ENCODE data around the gene GCAT. TPM values are rescaled to one million over a fixed set of nuclear protein-coding genes. Genes with fewer than 3 reads are reported as not detected.

GCAT gene
- total RNA-seq (2014; rRNA removed; shearing (Covaris generic)), result 23.5 and 29.6 TPM in 2 replicates

DNA sequence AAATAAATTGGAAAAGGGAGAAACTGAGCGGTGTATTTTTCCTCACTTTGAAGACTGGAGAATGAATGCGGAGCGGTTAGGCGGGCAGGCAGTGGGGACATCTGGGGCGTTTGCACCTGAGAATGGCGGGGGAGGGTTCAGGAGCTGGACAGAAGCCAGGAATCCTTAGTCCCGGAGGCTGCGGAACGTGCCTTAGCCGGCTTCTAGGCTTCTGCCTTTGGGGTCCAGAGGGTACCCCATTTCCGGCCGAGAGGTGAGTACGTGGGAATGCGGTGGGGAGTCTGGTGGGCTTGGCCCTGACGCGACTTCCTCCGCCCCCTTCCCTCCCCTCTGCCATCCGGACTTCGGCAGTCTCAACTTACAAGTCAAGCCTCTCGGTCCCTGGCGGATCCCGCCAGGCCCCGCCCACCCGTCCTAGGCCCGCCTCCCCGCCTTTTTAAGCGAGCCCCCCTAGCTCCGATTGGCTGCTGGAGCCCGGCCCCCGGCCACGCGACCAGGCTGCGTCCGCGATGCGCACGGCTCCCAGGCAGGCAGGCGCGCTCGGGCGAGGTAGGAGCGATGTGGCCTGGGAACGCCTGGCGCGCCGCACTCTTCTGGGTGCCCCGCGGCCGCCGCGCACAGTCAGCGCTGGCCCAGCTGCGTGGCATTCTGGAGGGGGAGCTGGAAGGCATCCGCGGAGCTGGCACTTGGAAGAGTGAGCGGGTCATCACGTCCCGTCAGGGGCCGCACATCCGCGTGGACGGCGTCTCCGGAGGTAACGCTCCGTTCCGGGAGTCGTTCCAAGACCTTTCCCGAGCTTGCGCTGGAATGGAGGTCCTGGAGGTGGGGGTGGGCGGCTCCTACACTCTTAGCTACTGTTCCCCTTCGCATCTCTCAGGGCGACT, at the start of gene GCAT:
Gene GCAT, plus strand, starts transcription at position 525 of the 884 bp plus-strand sequence. Its CDS starts 34 bp downstream, at position 559.
- peak; percentile 88 for DNase-seq (ENCODE audit: low spot score)

DNA sequence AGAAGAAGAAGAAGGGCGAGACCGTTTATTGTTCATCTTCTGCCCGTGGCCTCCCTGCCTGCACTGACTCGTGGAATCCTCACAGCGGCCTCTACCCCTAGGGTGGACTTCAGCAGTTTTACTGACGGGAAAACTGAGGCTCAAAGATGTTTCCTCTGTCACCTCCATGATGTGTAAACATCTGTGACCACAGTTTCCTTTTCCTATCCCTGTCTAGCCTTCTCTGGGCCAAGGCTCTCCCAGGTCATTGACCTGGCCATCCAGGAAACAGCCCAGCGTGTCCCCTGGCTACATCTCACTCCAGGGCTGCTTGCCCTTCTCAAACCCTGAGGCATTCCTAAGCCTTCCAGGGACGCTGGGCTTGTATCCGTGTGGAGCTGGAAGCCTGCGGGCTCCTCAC, 49.0 kb upstream of the GCAT start:
- DNase-seq (ENCODE audit: low spot score), result no peak

DNA sequence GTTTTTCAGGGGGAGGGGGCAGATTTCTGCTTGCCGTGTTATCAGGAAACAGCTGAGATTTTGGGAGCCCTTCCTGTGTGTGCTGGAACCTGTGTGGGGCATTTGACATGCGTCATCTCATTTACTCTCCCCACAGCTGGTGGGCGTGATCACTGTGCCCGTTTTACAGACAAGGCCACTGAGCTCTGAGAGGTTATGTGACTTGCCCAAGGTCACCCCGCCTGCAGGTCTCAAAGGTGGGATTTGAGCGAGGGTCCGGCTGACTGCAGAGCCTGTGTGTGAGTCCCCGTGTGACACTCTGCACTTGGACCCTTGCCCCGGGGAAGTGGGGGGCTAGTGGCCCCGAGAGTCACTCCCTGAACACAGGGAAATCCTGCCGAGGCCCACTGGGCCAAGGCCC, 48.5 kb upstream of the GCAT start:
- no peak for DNase-seq (ENCODE audit: low spot score)

DNA sequence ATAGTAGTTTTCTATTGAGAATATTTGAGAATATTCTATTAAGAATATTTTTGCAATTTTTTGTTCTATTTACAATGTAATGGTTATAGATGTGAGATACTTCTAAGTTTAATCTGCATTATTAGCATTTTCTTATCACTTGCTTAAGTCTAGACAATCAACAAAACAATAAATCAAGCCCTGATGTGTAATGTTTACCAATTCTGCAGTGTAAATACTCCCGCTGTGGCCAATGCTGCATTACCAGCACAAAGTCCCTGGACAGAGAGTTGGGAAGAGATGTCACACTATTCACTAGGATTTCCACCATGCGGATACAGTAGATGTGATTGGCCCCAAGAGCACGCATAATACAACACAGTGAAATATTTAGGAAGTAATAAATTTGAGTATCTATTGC, 47.6 kb upstream of the GCAT start:
- no peak for DNase-seq (ENCODE audit: low spot score)

DNA sequence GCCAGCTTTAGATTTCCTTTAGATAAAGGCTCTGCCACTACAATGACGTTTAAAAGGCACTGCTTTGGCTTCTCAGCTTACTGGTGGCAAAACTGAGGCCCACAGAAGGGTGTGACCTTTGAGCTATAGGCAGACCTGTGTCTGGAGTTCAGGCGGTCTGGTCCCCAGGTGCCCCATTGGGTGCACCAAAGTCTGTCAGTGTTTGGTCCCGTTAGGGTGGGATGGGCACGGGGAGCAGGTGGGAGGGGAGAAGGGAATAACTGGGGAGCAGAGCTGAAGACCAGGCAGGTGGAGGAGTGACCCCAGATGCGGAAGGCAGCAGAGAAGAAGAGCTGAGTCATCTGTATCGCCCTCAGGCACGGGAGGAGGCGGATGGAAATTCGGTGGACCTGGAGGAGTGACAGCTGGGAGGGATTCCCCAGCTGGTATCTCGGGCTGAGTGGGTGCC, 45.3 kb upstream of the GCAT start:
- no peak for DNase-seq (ENCODE audit: low spot score)

DNA sequence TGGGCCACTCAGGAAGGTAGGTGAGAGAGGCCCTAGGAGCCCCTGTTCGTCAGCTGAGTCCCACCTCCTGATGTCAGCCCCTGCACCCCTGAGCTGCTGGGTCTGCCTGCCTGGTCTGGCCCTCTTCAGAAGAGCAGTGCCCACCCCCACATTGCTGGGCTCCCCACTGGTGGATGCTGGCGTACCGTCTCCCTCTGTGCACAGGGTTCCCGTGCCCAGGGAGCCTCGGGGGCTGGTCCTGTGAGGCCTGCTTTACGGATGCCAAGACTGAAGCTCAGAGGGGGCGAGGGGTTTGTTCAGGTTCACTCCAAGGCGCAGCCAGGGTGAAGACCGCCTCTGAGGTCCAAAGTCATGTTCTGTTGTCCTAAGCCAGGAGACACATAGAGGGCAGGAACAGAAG, 44.7 kb upstream of the GCAT start:
- DNase-seq (ENCODE audit: low spot score), result no peak

DNA sequence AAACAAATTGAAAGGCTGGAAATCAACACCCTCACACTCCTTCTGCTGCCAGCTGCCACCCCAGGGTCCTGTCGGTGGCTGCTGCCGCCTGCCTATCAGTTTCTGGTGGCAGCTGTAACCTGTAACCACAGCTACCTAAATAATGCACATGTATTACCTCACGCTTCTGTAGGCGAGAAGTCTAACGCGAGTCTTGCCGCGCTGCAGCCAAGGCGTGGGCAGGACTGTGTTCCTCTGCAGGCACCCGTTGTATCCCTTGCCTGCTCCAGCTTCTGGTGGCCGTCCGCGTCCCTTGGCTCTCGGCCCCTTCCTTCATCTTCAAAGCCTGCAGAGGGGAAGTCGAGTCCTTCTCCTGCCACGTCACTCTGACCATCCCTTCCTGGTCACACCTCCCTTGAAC, 44.1 kb upstream of the GCAT start:
- no peak for DNase-seq (ENCODE audit: low spot score)

DNA sequence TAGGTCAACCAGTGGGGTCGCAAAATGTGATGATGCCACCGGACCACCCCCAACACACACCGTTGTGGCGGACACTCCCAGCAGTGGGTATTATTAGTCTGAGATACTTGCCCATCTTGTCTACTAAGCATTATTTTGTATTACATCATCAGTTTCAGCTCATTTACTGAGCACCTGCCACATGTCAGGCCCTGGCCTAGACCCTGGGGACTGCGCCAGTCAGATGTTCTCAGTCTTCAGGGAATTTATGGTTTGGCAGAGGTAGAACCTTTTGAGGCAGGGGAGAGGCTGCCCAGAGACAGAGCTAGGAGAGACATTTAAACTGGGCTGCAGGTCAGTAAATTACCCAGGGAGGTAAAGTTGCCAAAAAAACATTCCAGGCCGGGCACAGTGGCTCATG, 43.1 kb upstream of the GCAT start:
- DNase-seq (ENCODE audit: low spot score), result no peak

DNA sequence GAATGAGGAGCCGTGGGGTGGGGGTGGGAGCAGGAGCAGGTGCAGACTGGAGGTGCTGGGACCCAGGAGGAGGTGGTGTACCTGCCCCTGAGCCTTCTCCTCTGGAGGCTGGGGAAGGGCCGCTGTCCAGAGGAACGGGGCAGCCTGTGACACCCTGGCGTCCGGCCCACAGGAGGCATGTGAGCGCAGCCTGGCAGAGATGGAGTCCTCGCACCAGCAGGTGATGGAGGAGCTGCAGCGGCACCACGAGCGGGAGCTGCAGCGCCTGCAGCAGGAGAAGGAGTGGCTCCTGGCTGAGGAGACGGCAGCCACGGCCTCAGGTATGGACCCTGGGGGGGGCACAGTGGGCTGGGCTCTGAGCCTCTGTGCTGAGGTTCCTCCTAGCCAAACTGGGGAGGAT, 42.2 kb upstream of the GCAT start:
- no peak for DNase-seq (ENCODE audit: low spot score)

DNA sequence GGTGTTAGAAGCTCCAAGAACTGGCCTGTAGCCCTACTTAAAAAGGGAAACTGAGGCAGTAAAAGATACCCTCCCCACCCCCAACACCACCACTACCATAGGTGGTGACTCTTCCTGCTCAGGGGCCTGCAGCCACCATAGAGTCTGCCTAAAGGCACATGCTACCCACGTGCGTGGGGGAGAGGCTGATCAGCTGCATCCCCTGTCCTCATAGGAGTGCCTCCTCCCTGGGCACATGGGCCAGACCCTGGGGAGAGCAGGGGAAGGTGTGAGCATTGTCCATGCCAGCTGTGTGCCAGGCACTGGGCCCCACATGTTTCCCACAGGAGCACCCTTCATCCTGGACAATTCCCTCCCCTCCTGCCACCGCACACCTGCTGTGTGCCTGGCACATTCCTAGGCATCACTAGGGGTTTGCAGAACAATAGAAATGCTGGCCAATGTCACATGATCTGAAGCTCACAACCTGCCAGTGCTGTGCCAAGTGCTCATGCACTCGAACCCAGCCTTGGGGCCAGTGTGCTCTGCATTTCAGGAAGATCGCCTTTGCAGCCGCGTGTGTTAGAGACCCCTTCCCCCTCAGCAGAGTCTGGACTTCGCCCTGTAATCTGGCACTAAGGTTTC, 41.7 kb upstream of the GCAT start:
- DNase-seq (ENCODE audit: low spot score), result no peak

DNA sequence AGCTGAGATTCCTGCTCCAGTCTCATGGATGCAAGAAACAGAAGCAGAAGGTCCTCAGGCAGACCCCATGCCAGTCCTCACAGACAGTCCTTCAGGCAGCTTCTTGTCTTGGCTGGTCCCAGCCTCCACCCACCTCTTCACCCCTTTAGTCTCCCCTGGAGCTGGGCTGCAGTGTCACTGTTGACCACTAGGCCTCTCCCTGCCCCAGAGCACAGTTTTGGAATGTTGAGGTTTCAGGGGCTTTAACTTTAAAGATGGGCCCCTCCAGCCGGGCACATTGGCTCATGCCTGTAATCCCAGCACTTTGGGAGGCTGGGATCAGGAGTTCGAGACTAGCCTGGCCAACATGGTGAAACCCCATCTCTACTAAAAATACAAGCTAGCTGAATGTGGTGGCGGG, 39.5 kb upstream of the GCAT start:
- no peak for DNase-seq (ENCODE audit: low spot score)

DNA sequence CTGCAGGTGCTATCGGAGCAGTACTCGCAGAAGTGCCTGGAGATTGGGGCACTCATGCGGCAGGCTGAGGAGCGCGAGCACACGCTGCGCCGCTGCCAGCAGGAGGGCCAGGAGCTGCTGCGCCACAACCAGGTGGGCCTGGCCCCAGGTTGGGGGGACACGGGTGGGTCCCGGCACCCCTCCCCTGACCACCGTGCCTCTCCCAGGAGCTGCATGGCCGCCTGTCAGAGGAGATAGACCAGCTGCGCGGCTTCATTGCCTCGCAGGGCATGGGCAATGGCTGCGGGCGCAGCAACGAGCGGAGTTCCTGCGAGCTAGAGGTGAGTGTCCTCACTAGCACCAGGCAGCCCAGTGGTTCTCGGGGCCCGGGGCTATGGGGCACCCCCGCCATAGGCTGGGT, 38.7 kb upstream of the GCAT start:
- no peak for DNase-seq (ENCODE audit: low spot score)

DNA sequence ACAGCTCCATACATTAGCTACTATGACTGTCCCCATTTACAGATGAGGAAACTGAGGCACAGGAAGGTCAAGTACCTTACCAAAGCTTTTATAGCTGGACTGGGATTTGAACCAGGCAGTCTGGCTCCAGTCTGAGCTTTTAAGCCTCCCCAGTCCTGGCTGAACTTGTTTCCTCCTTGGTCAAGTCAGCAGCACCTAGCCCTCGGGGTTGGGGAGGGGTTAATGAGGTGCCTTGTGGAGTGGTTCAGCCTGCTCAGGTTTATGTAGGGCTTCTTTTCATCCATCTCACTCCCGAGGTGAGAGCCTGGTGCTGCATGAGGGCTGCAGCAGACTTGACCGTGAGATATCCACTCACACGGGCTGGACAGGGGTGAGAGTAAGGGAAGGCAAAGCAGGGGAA, 36.7 kb upstream of the GCAT start:
- no peak for DNase-seq (ENCODE audit: low spot score)

DNA sequence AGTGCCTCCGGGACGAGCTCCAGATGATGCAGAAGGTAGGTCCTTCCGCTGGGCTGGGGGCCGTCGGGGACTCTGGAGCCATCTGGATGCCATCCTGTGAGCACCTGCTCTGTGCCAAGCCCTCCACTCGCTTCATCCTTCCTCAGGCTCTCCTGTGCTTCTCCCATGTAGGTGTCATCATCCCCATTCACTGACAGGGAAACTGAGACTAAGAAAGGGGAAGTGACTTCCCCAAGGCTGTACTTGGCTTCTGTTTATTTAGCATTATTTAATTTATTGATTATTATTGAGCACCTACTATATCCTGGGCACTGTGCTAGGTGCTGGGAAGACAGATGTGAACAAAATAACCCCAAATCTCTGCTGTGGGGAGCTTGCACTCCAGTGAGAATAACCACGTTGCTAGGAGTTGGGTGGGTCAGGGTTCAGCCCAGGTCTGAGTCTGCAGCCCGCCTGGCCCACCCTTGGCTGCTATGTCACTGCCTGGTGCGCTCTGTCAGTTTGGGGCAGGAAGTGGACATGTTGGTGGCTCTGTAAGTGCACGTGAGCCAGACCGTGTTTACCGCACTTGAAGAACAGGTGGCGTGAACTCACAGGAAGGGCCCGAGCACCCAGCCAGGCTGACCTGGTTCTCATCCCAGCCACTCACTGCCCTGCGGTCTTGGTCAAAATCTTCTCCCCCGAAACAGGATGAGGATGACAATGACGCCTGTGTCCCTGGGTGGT, 35.9 kb upstream of the GCAT start:
- DNase-seq (ENCODE audit: low spot score), result no peak

DNA sequence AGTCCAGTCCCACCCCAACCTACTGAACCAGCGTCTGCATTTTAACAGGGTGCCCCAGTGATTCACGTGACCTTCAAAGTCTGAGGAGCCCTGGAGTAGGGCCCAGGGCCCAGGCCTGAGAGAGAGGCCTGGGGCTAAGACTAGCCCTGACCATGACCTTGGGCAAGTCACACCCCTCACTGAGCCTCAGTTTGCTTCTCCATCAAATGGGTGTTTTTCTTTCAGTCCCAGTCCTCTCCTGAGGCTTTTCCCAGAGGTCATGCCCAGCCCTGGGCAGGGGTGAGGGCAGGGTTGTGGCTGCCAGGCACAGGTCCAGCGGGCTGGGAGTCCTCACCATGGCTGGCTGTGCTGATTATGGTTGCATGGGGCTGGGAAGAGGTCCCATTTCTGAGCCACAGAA, 33.0 kb upstream of the GCAT start:
- DNase-seq (ENCODE audit: low spot score), result no peak

DNA sequence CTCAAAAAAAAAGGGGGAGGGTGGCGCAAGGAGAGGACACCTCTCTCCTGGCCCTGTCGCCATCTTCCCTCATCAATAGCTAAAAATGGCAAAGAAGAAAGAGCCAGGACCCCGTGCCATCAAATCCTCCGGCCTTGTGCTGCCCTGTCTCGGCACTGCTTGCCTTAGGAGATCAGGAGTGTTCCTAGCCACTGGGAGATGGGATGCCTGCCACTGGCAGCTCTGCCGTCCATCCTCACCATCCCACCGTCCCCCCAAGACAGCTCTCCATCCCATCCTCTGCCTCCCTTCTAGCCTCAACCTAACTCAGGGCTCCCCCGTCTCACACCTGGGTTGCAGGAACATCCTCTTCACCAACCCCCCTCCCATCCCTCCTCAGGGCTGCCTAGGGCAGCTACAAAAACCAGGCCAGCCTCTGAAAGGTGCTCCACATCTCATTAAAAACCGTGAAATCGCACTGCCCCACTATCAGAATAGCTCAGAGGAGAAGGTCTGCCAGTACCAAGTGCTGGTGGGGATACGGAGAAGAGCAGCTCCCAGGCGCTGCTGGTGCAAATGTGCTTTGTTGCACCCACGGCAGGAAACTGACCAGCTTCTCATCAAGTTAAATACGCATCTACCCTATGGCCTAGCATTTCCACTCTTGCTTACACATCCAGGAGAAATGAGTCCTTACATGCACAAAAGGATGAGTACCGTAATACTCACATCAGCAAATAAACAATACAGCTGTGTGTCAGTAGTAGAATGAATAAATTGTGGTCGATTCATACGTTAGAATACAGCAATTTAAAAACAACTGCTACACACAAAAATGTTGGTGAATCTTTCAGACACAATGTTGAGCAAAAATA, 31.7 kb upstream of the GCAT start:
- DNase-seq (ENCODE audit: low spot score), result no peak

DNA sequence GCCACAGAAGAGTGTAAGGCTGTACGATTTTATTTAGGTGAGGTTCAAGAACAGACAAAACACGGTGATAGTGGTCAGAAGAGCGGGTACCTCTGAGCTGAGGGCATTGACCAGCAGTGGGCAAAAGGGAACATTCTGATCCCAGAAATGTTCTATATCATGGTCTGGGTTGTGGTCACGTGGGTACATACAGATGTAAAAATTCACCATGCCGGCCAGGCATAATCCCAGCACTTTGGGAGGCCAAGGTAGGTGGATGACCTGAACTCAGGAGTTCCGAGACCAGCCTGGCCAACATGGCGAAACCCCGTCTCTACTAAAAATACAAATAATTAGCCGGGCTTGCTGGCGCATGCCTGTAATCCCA, 31.1 kb upstream of the GCAT start:
- no peak for DNase-seq (ENCODE audit: low spot score)

DNA sequence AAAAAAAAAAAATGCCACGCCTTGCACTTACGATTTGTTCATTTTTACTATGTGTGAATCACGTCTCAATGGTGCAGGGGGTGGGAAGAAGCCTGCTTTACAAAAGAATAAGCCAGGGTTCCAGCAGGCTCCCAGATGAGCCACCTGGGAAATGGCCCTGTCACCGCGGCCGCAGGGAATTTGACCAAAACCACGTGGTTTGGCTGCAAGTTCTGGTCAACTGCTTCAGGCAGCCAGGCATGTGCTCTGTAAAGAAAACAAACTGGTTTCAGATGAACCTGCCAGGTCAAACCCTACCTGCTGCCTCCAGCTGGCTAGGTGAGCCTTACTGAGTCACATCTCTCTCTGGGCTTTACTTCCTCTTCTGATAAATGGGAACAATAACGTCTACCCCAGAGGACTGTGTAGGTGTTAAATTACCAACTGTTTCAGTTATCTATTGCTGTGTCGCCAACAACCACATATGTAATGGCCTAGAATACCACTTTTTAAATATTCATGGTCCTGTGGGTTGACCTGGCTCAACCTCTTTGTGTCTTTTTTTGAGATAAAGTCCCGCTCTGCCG, 30.5 kb upstream of the GCAT start:
- peak; percentile 81 for DNase-seq (ENCODE audit: low spot score)

DNA sequence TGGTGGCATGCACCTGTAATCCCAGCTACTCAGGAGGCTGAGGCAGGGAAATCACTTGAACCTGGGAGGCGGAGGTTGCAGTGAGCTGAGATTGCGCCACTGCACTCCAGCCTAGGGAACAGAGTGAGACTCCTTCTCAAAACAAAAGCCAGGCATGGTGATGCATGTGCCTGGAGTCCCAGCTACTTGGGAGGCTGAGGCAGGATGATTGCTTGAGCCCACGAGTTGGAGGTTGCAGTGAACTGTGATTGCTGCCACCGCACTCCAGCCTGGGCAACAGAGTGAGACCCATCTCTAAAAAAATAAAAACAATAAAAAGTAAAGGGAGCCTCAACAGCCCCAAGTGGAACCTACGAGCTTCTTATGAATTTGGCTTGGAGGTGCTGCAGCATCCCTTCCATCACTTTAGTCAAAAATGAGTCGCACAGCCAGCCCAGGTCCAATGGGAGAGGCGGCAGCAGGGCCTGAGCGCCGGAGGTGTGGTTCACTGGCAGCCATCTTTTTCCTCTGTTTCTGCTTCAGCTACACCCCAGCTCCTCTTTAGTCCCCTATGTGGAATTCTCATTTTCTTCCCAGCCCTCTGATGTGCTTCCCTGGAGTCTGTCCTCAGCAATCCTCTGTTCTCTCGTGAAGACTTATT, 29.2 kb upstream of the GCAT start:
- DNase-seq (ENCODE audit: low spot score), result no peak

DNA sequence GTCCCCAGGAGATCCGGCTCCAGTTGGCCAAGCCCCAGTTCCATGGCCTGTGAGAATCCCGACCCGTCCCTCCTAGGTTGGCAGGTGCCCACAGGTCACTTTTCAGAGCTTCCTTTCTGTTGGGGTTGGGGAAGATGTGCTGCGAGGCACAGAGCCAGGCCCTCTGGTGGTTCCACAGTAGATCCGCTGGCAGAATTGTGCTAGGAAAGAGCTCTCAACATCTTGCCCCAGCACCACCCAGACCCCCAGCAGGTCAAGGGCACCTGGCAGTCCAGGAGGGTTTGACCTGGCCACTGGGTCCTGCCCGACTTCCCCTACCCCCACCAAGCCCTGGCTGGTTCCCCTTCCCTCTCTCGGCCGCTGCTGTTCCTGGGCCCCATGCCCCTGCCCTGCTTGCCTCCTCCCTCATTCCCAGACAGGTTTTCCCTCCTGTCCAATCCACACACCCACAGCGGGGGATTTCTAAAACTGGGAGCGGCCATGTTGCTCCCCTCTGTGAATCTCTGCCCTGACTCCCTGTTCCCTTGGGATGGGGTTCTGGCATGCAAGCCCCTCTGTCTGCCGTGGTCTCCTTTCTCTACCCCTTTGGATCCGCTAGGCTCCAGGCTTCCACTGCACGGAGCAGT, 26.2 kb upstream of the GCAT start:
- DNase-seq (ENCODE audit: low spot score), result peak; percentile 19

Data from HT-29 (cell line).